Measurements from ENCODE around the gene SRRM2. TPM values are rescaled to one million over a fixed set of nuclear protein-coding genes. Genes with fewer than 3 reads are reported as not detected.

The SRRM2 gene
- total RNA-seq, 1 experiment from 2014 or later = 127 TPM

GRCh38 chr16:2740476-2740875, 12.0 kb upstream of the SRRM2 start:
- Histone ChIP-seq H2AFZ (ENCODE audit: low read length) (no peak overlapping the region), H3K9me3 (ENCODE audit: low read length) (no peaks in the 10 kb centered on the region), H3K9ac (ENCODE audit: low read length) (no peak overlapping the region), H4K20me1 (ENCODE audit: insufficient read depth, low read depth, low read length) (no peaks in the 10 kb centered on the region), H3K4me2 (ENCODE audit: low read depth, low read length, poor library complexity, severe bottlenecking) (no peak overlapping the region), H3K9me2 (replicated peaks; ENCODE audit: insufficient read depth, low read length) (no peaks in the 10 kb centered on the region), H3K27me3 (ENCODE audit: low read length) (no peaks in the 10 kb centered on the region), H3K27ac (ENCODE audit: low read length) (no peak overlapping the region), H3K4me3 (ENCODE audit: low read length) (no peak overlapping the region), H3K79me2 (ENCODE audit: low read length) (no peaks in the 10 kb centered on the region), H3K4me1 (ENCODE audit: low read length) (peaks cover under 1% of the 10 kb centered on the region; the same call in 1 of the 2 replicates), H3K36me3 (ENCODE audit: insufficient read depth, low read length) (no peaks in the 10 kb centered on the region)
- DNase-seq = no peak

GRCh38 chr16:2741168-2741567, 11.3 kb upstream of the SRRM2 start:
- Histone ChIP-seq H3K27me3 (ENCODE audit: low read length) (no peaks in the 10 kb centered on the region), H2AFZ (ENCODE audit: low read length) (no peak overlapping the region), H3K9me3 (ENCODE audit: low read length) (no peaks in the 10 kb centered on the region), H3K79me2 (ENCODE audit: low read length) (no peaks in the 10 kb centered on the region), H4K20me1 (ENCODE audit: insufficient read depth, low read depth, low read length) (no peaks in the 10 kb centered on the region), H3K36me3 (ENCODE audit: insufficient read depth, low read length) (no peaks in the 10 kb centered on the region), H3K4me3 (ENCODE audit: low read length) (no peak overlapping the region), H3K9me2 (replicated peaks; ENCODE audit: insufficient read depth, low read length) (no peaks in the 10 kb centered on the region), H3K27ac (ENCODE audit: low read length) (no peak overlapping the region), H3K9ac (ENCODE audit: low read length) (no peak overlapping the region), H3K4me2 (ENCODE audit: low read depth, low read length, poor library complexity, severe bottlenecking) (no peak overlapping the region), H3K4me1 (ENCODE audit: low read length) (peaks cover 5% of the 10 kb centered on the region)
- DNase-seq = no peak

- Histone ChIP-seq H3K4me1 (ENCODE audit: low read length) (peaks cover 5% of the 10 kb centered on the region), H4K20me1 (ENCODE audit: insufficient read depth, low read depth, low read length) (no peaks in the 10 kb centered on the region), H3K4me3 (ENCODE audit: low read length) (no peak overlapping the region), H3K27ac (ENCODE audit: low read length) (no peak overlapping the region), H3K27me3 (ENCODE audit: low read length) (no peaks in the 10 kb centered on the region), H3K4me2 (ENCODE audit: low read depth, low read length, poor library complexity, severe bottlenecking) (no peak overlapping the region), H2AFZ (ENCODE audit: low read length) (no peak overlapping the region), H3K79me2 (ENCODE audit: low read length) (no peaks in the 10 kb centered on the region), H3K9me2 (replicated peaks; ENCODE audit: insufficient read depth, low read length) (no peaks in the 10 kb centered on the region), H3K9ac (ENCODE audit: low read length) (no peak overlapping the region), H3K36me3 (ENCODE audit: insufficient read depth, low read length) (no peaks in the 10 kb centered on the region), H3K9me3 (ENCODE audit: low read length) (no peaks in the 10 kb centered on the region)
- no peak for DNase-seq
Observed at GRCh38 chr16:2742323-2743006, 10.0 kb upstream of the SRRM2 start.

GRCh38 chr16:2743007-2743810, 9.2 kb upstream of the SRRM2 start:
- Histone ChIP-seq H3K4me3 (ENCODE audit: low read length) (no peak overlapping the region), H2AFZ (ENCODE audit: low read length) (no peak overlapping the region), H3K79me2 (ENCODE audit: low read length) (no peaks in the 10 kb centered on the region), H3K27ac (ENCODE audit: low read length) (no peak overlapping the region), H3K36me3 (ENCODE audit: insufficient read depth, low read length) (no peaks in the 10 kb centered on the region), H3K9me2 (replicated peaks; ENCODE audit: insufficient read depth, low read length) (no peaks in the 10 kb centered on the region), H3K9me3 (ENCODE audit: low read length) (no peaks in the 10 kb centered on the region), H3K4me2 (ENCODE audit: low read depth, low read length, poor library complexity, severe bottlenecking) (no peak overlapping the region), H3K27me3 (ENCODE audit: low read length) (no peaks in the 10 kb centered on the region), H3K9ac (ENCODE audit: low read length) (no peak overlapping the region), H4K20me1 (ENCODE audit: insufficient read depth, low read depth, low read length) (no peaks in the 10 kb centered on the region), H3K4me1 (ENCODE audit: low read length) (peaks cover 5% of the 10 kb centered on the region)
- no peak for DNase-seq

GRCh38 chr16:2744711-2745110, 7.7 kb upstream of the SRRM2 start:
- Histone ChIP-seq H3K4me3 (ENCODE audit: low read length) (no peak overlapping the region), H4K20me1 (ENCODE audit: insufficient read depth, low read depth, low read length) (no peaks in the 10 kb centered on the region), H3K4me1 (ENCODE audit: low read length) (peaks cover 5% of the 10 kb centered on the region), H3K27ac (ENCODE audit: low read length) (no peak overlapping the region), H3K27me3 (ENCODE audit: low read length) (no peaks in the 10 kb centered on the region), H2AFZ (ENCODE audit: low read length) (no peak overlapping the region), H3K9ac (ENCODE audit: low read length) (no peak overlapping the region), H3K79me2 (ENCODE audit: low read length) (no peaks in the 10 kb centered on the region), H3K36me3 (ENCODE audit: insufficient read depth, low read length) (no peaks in the 10 kb centered on the region), H3K9me3 (ENCODE audit: low read length) (no peaks in the 10 kb centered on the region), H3K4me2 (ENCODE audit: low read depth, low read length, poor library complexity, severe bottlenecking) (no peak overlapping the region), H3K9me2 (replicated peaks; ENCODE audit: insufficient read depth, low read length) (no peaks in the 10 kb centered on the region)
- no peak for DNase-seq

- no peak overlapping the region for H3K27ac ChIP-seq (ENCODE audit: low read length)
Observed at GRCh38 chr16:2745116-2745890, 7.1 kb upstream of the SRRM2 start.

GRCh38 chr16:2745961-2746360, 6.5 kb upstream of the SRRM2 start:
- Histone ChIP-seq H3K4me3 (ENCODE audit: low read length) (no peak overlapping the region), H3K9me3 (ENCODE audit: low read length) (no peaks in the 10 kb centered on the region), H3K9ac (ENCODE audit: low read length) (no peak overlapping the region), H2AFZ (ENCODE audit: low read length) (no peak overlapping the region), H3K27me3 (ENCODE audit: low read length) (no peaks in the 10 kb centered on the region), H3K36me3 (ENCODE audit: insufficient read depth, low read length) (no peaks in the 10 kb centered on the region), H3K27ac (ENCODE audit: low read length) (no peak overlapping the region), H3K4me1 (ENCODE audit: low read length) (peaks cover 9% of the 10 kb centered on the region), H3K79me2 (ENCODE audit: low read length) (peaks cover 6% of the 10 kb centered on the region), H3K4me2 (ENCODE audit: low read depth, low read length, poor library complexity, severe bottlenecking) (no peak overlapping the region), H3K9me2 (replicated peaks; ENCODE audit: insufficient read depth, low read length) (no peaks in the 10 kb centered on the region), H4K20me1 (ENCODE audit: insufficient read depth, low read depth, low read length) (no peaks in the 10 kb centered on the region)
- DNase-seq = no peak

More at GRCh38 chr16:2745116-2745890, 7.1 kb upstream of the SRRM2 start:
- no peaks in the 10 kb centered on the region for H4K20me1 ChIP-seq (ENCODE audit: insufficient read depth, low read depth, low read length)
- H2AFZ ChIP-seq (ENCODE audit: low read length) = no peak overlapping the region
- H3K9me2 ChIP-seq (replicated peaks; ENCODE audit: insufficient read depth, low read length) = no peaks in the 10 kb centered on the region
- H3K4me3 ChIP-seq (ENCODE audit: low read length) = no peak overlapping the region
- no peaks in the 10 kb centered on the region for H3K36me3 ChIP-seq (ENCODE audit: insufficient read depth, low read length)
- H3K79me2 ChIP-seq (ENCODE audit: low read length) = no peaks in the 10 kb centered on the region; the same call in 1 of the 2 replicates
- H3K4me2 ChIP-seq (ENCODE audit: low read depth, low read length, poor library complexity, severe bottlenecking) = no peak overlapping the region
- no peaks in the 10 kb centered on the region for H3K27me3 ChIP-seq (ENCODE audit: low read length)
- H3K9me3 ChIP-seq (ENCODE audit: low read length) = no peaks in the 10 kb centered on the region
- H3K9ac ChIP-seq (ENCODE audit: low read length) = no peak overlapping the region
- peaks cover 5% of the 10 kb centered on the region for H3K4me1 ChIP-seq (ENCODE audit: low read length)
- no peak for DNase-seq
